K562 (cell line): ENCODE measurements around the gene MAB21L3. TPM values are rescaled to one million over a fixed set of nuclear protein-coding genes. Genes with fewer than 3 reads are reported as not detected.

Experiments used
- ATAC-seq: fragments of 200-7000 bp; cut with Tn5 transposase; 3 replicates; pipeline ENCODE4 v1.9.1; 2020; ENCODE audit warnings: moderate library complexity
- BruUV-seq: library from RNA; stranded (reverse); fragments of 400-500 nt; replicated peaks from 2 replicates; lab custom pipeline; 2021; lab: Mats Ljungman, UMichigan
- CTCF ChIA-PET: fragments of 300-600 bp; formaldehyde crosslinking; extraction: SDS; loops from one replicate; lab custom pipeline; 2021; ENCODE audit warnings: low intra/inter-chr PET ratio; lab: Yijun Ruan, JAX
- POLR2A ChIA-PET: fragments of 300-600, 350-650 bp; sonication (Branson Sonifier 250); formaldehyde crosslinking; extraction: SDS; loops from one replicate; lab custom pipeline; 2021; ENCODE audit warnings: antibody characterized with exemption, inconsistent platforms; lab: Yijun Ruan, JAX
- DNase-seq, 4 experiments: peaks; one replicate each; pipeline versions ENCODE4 v3.0.0 to v3.0.0-alpha.2; 2011 to 2018; ENCODE audit warnings: low spot score in 3 of 4, mixed read lengths in 3 of 4; ENCODE audit errors: extremely low read depth in 1 of 4
- FAIRE-seq: peaks from 2 replicates; lab custom pipeline; 2011; peaks lifted over from hg19 to GRCh38; lab: Jason Lieb, UNC
- H2AFZ ChIP-seq: 2 replicates; pipeline ENCODE4 v1.6.0; 2011; ENCODE audit warnings: low read depth, low read length, control low read depth, inconsistent platforms
- H3K27ac ChIP-seq: fragments of 200-600 bp; 3 replicates; pipeline ENCODE4 v1.8.0; 2011; ENCODE audit warnings: low read depth, mild to moderate bottlenecking, control low read depth, inconsistent platforms, low read length, moderate library complexity, mixed read lengths; ENCODE audit errors: extremely low read depth
- H3K27me3 ChIP-seq, 2 experiments: fragments of 300-600 bp in 1 of 2; 2 replicates in 1 of 2; 3 replicates in 1 of 2; pipeline versions ENCODE4 v1.6.0 to v1.8.0; 2011; ENCODE audit warnings: inconsistent platforms in 2 of 2, low read length in 2 of 2, mild to moderate bottlenecking in 1 of 2, mixed read lengths in 1 of 2, moderate library complexity in 1 of 2; ENCODE audit not compliant: control insufficient read depth in 2 of 2, insufficient read depth in 2 of 2
- H3K36me3 ChIP-seq: fragments of 300-600 bp; 3 replicates; pipeline ENCODE4 v1.8.0; 2011; ENCODE audit warnings: mild to moderate bottlenecking, low read length, inconsistent platforms; ENCODE audit not compliant: control insufficient read depth, insufficient read depth
- H3K4me1 ChIP-seq, 2 experiments: fragments of 200-600 bp in 1 of 2; replicated peaks in 1 of 2; 2 replicates in 1 of 2; 3 replicates in 1 of 2; pipeline versions ENCODE4 v1.5.1 to v1.8.0; 2011; ENCODE audit warnings: inconsistent platforms in 2 of 2, low read length in 2 of 2, mild to moderate bottlenecking in 1 of 2, mixed read lengths in 1 of 2, moderate library complexity in 1 of 2; ENCODE audit not compliant: control insufficient read depth in 2 of 2, insufficient read depth in 2 of 2
- H3K4me2 ChIP-seq: 2 replicates; pipeline ENCODE4 v1.6.1; 2011; ENCODE audit warnings: low read length, control low read depth, inconsistent platforms, mixed read lengths; ENCODE audit not compliant: insufficient read depth
- H3K4me3 ChIP-seq: fragments of 200-600 bp; sonication (generic), shearing (Covaris generic); 2 replicates; pipeline ENCODE4 v1.5.1; 2016; ENCODE audit warnings: control low read depth, inconsistent platforms
- H3K79me2 ChIP-seq: fragments of 200-600 bp; 3 replicates; pipeline ENCODE4 v1.8.0; 2011; ENCODE audit warnings: low read length, inconsistent platforms; ENCODE audit not compliant: control insufficient read depth, insufficient read depth
- H3K9ac ChIP-seq, 2 experiments: 2 replicates each; pipeline versions ENCODE4 v1.6.0 to v1.6.1; 2011; ENCODE audit warnings: low read depth in 2 of 2, low read length in 2 of 2, control low read depth in 1 of 2, inconsistent platforms in 1 of 2, mild to moderate bottlenecking in 1 of 2, mixed read lengths in 1 of 2; ENCODE audit not compliant: insufficient read depth in 1 of 2
- H3K9me1 ChIP-seq: one replicate; pipeline ENCODE4 v1.6.0; 2011; ENCODE audit warnings: inconsistent platforms, mild to moderate bottlenecking, low read length, moderate library complexity; ENCODE audit not compliant: control insufficient read depth, insufficient read depth
- H3K9me3 ChIP-seq: replicated peaks from 2 replicates; pipeline ENCODE4 v1.5.1; 2011; ENCODE audit warnings: low read depth, low read length, inconsistent platforms; ENCODE audit not compliant: control insufficient read depth, insufficient read depth
- H4K20me1 ChIP-seq: replicated peaks from 2 replicates; pipeline ENCODE4 v1.6.1; 2011; ENCODE audit warnings: low read length, inconsistent platforms, mixed read lengths; ENCODE audit not compliant: control insufficient read depth, insufficient read depth
- ARID1B ChIP-seq: fragments of 450-650 bp; IDR thresholded peaks from 2 replicates; pipeline ENCODE4 v1.6.1; 2016; ENCODE audit warnings: antibody characterized with exemption, mild to moderate bottlenecking, inconsistent platforms
- CBX5 ChIP-seq: IDR thresholded peaks from 2 replicates; pipeline ENCODE4 v1.6.1; 2014; ENCODE audit warnings: low read depth, borderline replicate concordance
- CGGBP1 ChIP-seq: fragments of 250-450 bp; sonication (Bioruptor Pico); IDR thresholded peaks from 2 replicates; pipeline ENCODE4 v1.9.0; 2021; ENCODE audit warnings: mild to moderate bottlenecking
- ESRRB ChIP-seq: fragments of 250-450 bp; sonication (Bioruptor Pico); IDR thresholded peaks from 2 replicates; pipeline ENCODE4 v1.5.0; 2020; ENCODE audit warnings: mild to moderate bottlenecking, moderate library complexity, borderline replicate concordance
- FOXJ2 ChIP-seq: fragments of 200-800 bp; sonication (Bioruptor generic); IDR thresholded peaks from 2 replicates; pipeline ENCODE4 v1.6.1; 2016; ENCODE audit warnings: missing genetic modification characterization, missing compliant biosample characterization
- KAT7 ChIP-seq: sonication (generic); formaldehyde crosslinking; IDR thresholded peaks from 2 replicates; pipeline ENCODE4 v1.8.0; 2022; ENCODE audit warnings: missing genetic modification reagents, mild to moderate bottlenecking, borderline replicate concordance
- KHSRP ChIP-seq: fragments of 450-650 bp; IDR thresholded peaks from 2 replicates; pipeline ENCODE4 v1.6.1; 2017
- KLF6 ChIP-seq: fragments of 250-450 bp; sonication (Bioruptor Pico); IDR thresholded peaks from 2 replicates; pipeline ENCODE4 v1.4.0; 2020; ENCODE audit warnings: mild to moderate bottlenecking, moderate library complexity, borderline replicate concordance
- MEF2D ChIP-seq: conservative IDR thresholded peaks from 2 replicates; pipeline ENCODE4 v1.6.1; 2016; ENCODE audit warnings: low read depth, missing genetic modification characterization, missing compliant biosample characterization
- MTA1 ChIP-seq: fragments of 450-650 bp; IDR thresholded peaks from 2 replicates; pipeline ENCODE4 v1.6.1; 2017; ENCODE audit warnings: borderline replicate concordance
- NFE2 ChIP-seq: IDR thresholded peaks from 2 replicates; pipeline ENCODE4 v1.6.1; 2014; ENCODE audit warnings: antibody characterized with exemption, low read depth
- NFYB ChIP-seq: IDR thresholded peaks from 2 replicates; pipeline ENCODE4 v1.6.1; 2011; ENCODE audit warnings: mild to moderate bottlenecking, moderate library complexity; ENCODE audit not compliant: insufficient read length; ENCODE audit errors: extremely low read depth
- NR2F6 ChIP-seq: fragments of 450-650 bp; formaldehyde crosslinking; IDR thresholded peaks from 2 replicates; pipeline ENCODE4 v1.4.0; 2020; ENCODE audit warnings: mild to moderate bottlenecking
- RB1 ChIP-seq: fragments of 450-650 bp; IDR thresholded peaks from 2 replicates; pipeline ENCODE4 v1.6.1; 2017; ENCODE audit warnings: low read depth, mild to moderate bottlenecking
- SMARCA4 ChIP-seq: fragments of 450-650 bp; IDR thresholded peaks from 2 replicates; pipeline ENCODE4 v1.6.1; 2016
- SMARCB1 ChIP-seq: IDR thresholded peaks from 2 replicates; pipeline ENCODE4 v1.6.1; 2011; ENCODE audit warnings: improper control_type of control experiment, low read depth; ENCODE audit not compliant: insufficient read length
- ZBTB26 ChIP-seq: fragments of 450-650 bp; formaldehyde crosslinking; IDR thresholded peaks from 2 replicates; pipeline ENCODE4 v1.4.0; 2022; ENCODE audit warnings: missing genetic modification characterization
- ZNF124 ChIP-seq: sonication (generic); formaldehyde crosslinking; IDR thresholded peaks from 2 replicates; pipeline ENCODE4 v1.8.1; 2022; ENCODE audit warnings: missing genetic modification reagents
- ZNF3 ChIP-seq: fragments of 250-450 bp; sonication (Bioruptor Pico); IDR thresholded peaks from 2 replicates; pipeline ENCODE4 v1.5.0; 2021; ENCODE audit warnings: mild to moderate bottlenecking, moderate library complexity
- ZNF384 ChIP-seq: IDR thresholded peaks from 2 replicates; pipeline ENCODE4 v1.6.1; 2012; ENCODE audit warnings: low read depth, low read length, improper control_type of control experiment
- WGBS: fragments of 100-300 bp; shearing (Covaris generic); methylation state at CpG from one replicate; pipeline ENCODE4 v1.1.6; 2016; ENCODE audit warnings: low coverage, mixed read lengths; ENCODE audit not compliant: insufficient coverage; ENCODE audit errors: missing lambda C conversion rate; 5-methylcytosine and 5-hydroxymethylcytosine counted together
- in situ Hi-C: fragments of 300-500 bp; cut with MboI; formaldehyde crosslinking; loops from 4 replicates; pipeline ENCODE4 v1.15.0; 2018; ENCODE audit warnings: inconsistent platforms, mixed read lengths
- intact Hi-C: fragments of 100-400 bp; cut with micrococcal nuclease; formaldehyde crosslinking; loops from 2 replicates; pipeline ENCODE4 v1.14.2; 2022
- polyA plus RNA-seq, 8 experiments: library from polyadenylated mRNA; depleted of rRNA in 4 of 8; stranded (reverse) in 5 of 8; unstranded in 3 of 8; fragments of >200 nt; fragmentation: Nextera tagmentation in 2 of 8; fragmentation: Illumina TruSeq in 1 of 8; extraction: Ambion mirVana in 2 of 8; extraction: Trizol in 1 of 8; gene quantifications; 2 replicates each; pipeline versions ENCODE4 v1.2.1 to v1.2.3, GENCODE V29; 2011 to 2014; ENCODE audit warnings: inconsistent platforms in 1 of 8, missing spikeins in 1 of 8
- total RNA-seq, 7 experiments: library from RNA; depleted of rRNA in 6 of 7; stranded (reverse); fragments of >200 nt in 6 of 7; fragmentation: Illumina TruSeq in 2 of 7; extraction: Trizol in 2 of 7; gene quantifications; 2 replicates each; pipeline versions ENCODE4 v1.2.1 to v1.2.3, GENCODE V29; 2011 to 2021; ENCODE audit warnings: low replicate concordance in 1 of 7

The MAB21L3 gene
- total and polyA plus RNA-seq, 9 of the 15 experiments (the other 6 are each of a cell fraction or from before 2014, with no cell fraction given) = not detected

GRCh38 chr1:116091083-116091482 lies 20.1 kb upstream of the MAB21L3 start:
- DNase-seq (no peak), FAIRE-seq (no peak), ATAC-seq (no peak)
- ChIA-PET POLR2A (interaction anchor here (0.8 kb wide), 1 partner anchor 12 kb away, joined by 3 read pairs; no protein-coding TSS in a partner anchor), CTCF (no interaction called here)
- no peaks in the 10 kb centered on the region for H4K20me1 ChIP-seq
- H3K4me3 ChIP-seq = no peak overlapping the region
- H3K4me2 ChIP-seq = no peak overlapping the region
- no peaks in the 10 kb centered on the region for H3K9me3 ChIP-seq
- in situ Hi-C loops (no loop called here), intact Hi-C loops (no loop called here)
- no peaks in the 10 kb centered on the region for H3K36me3 ChIP-seq
- no peak overlapping the region for H2AFZ ChIP-seq
- no peaks in the 10 kb centered on the region for H3K4me1 ChIP-seq
- no TSS peak for BruUV-seq
- H3K79me2 ChIP-seq = no peaks in the 10 kb centered on the region
- H3K9me1 ChIP-seq = no peaks in the 10 kb centered on the region
- no peak overlapping the region for H3K9ac ChIP-seq
- H3K27ac ChIP-seq = no peak overlapping the region
- TF ChIP-seq MEF2D (tag) (no peak), KLF6 (no peak), NFE2 (no peak), ZNF3 (CRISPR knock-in tag) (no peak), CBX5 (no peak), FOXJ2 (tag) (no peak), MTA1 (no peak), NR2F6 (CRISPR knock-in tag) (no peak), SMARCA4 (no peak), KHSRP (no peak), ESRRB (CRISPR knock-in tag) (no peak), ARID1B (no peak), RB1 (no peak), ZNF384 (no peak), NFYB (no peak), ZBTB26 (no peak), KAT7 (CRISPR knock-in tag) (no peak), CGGBP1 (no peak), ZNF124 (CRISPR knock-in tag) (no peak), SMARCB1 (no peak)
- H3K27me3 ChIP-seq = no peaks in the 10 kb centered on the region
- WGBS = 0% methylated on average over 1 of the region's 1 CpG
